WTC11 (cell line): ENCODE results near the gene DNMT3A.

ENCODE experiments used
- RELA ChIP-seq: sonication (generic); formaldehyde crosslinking; IDR thresholded peaks from 2 replicates; pipeline ENCODE4 v1.8.1; 2022; ENCODE audit warnings: missing genetic modification reagents, mild to moderate bottlenecking, borderline replicate concordance
- ZNF232 ChIP-seq: sonication (generic); formaldehyde crosslinking; IDR thresholded peaks from 2 replicates; pipeline ENCODE4 v1.8.0; 2022; ENCODE audit warnings: mild to moderate bottlenecking, missing genetic modification reagents
- TF ChIP-seq, protein P1 (sequence below): fragments of 200-600 bp; IDR thresholded peaks from 2 replicates; pipeline ENCODE4 v1.8.0; 2022; ENCODE audit warnings: antibody characterized with exemption

- TF ChIP-seq RELA (no peak), ZNF232 (CRISPR knock-in tag) (no peak)
- TF ChIP-seq, protein P1, sequence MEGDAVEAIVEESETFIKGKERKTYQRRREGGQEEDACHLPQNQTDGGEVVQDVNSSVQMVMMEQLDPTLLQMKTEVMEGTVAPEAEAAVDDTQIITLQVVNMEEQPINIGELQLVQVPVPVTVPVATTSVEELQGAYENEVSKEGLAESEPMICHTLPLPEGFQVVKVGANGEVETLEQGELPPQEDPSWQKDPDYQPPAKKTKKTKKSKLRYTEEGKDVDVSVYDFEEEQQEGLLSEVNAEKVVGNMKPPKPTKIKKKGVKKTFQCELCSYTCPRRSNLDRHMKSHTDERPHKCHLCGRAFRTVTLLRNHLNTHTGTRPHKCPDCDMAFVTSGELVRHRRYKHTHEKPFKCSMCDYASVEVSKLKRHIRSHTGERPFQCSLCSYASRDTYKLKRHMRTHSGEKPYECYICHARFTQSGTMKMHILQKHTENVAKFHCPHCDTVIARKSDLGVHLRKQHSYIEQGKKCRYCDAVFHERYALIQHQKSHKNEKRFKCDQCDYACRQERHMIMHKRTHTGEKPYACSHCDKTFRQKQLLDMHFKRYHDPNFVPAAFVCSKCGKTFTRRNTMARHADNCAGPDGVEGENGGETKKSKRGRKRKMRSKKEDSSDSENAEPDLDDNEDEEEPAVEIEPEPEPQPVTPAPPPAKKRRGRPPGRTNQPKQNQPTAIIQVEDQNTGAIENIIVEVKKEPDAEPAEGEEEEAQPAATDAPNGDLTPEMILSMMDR, result no peak
These were observed 66.2 kb downstream of the DNMT3A start for GRCh38 chr2:25275575-25275965.
